ENCODE results near the gene GIPC2. TPM values are rescaled to one million over a fixed set of nuclear protein-coding genes. Genes with fewer than 3 reads are reported as not detected.
A peak's percentile ranks its signal among the peaks of the same experiment; 100 is the strongest.
"Not testable (repeated sequence)": the region's sequence is repeated elsewhere in the genome, so short reads cannot be mapped to it uniquely, and the experiment has no call there.

The GIPC2 gene
- total RNA-seq, 1 donor from 2014 or later: 4.9 TPM

- intact Hi-C loops (cut with micrococcal nuclease): loop anchor here (5.0 kb wide), 1 partner anchor 137 kb away; the partner anchor contains the start of gene FUBP1
- DNase-seq: peak; percentile 32
- peak; percentile 81 for ATAC-seq
Measured at GRCh38 chr1:78114034-78114956, 68.5 kb downstream of the GIPC2 start.

DNA sequence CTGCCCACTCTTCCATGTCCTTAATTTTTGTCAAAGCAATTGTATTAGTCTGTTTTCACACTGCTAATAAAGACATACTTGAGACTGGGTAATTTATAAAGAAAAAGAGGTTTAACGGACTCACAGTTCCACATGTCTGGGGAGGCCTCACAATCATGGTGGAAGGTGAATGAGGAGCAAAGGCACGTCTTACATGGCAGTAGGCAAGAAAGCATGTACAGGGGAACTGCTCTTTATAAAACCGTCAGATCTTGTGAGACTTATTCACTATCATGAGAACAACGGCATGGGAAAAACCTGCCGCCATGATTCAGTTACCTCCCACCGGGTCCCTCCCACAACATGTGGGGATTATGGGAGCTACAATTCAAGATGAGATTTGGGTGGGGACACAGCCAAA lies 74.7 kb downstream of the GIPC2 start:
- intact Hi-C loops (cut with micrococcal nuclease); ATAC-seq; DNase-seq: not testable (repeated sequence)

DNA sequence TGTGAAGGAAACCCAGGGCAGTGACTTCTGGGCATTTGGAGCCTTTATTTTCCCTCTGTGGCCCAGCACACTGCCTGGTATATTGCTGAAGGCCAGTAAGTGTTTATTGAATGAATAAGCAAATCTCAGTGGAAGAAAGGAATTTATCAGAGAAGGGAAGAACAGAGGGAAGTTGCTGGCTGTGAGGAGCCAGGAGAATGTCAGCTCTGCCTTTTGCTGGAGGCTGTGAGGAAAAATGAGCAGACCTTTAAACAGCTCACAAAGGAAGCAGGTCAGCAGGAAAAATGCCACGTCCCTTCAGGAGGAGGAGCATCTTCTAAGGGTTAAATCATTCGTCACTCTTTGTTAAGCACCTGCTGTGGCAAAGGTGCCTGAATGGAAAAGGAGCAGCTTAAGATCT lies 75.9 kb downstream of the GIPC2 start:
- intact Hi-C loops (cut with micrococcal nuclease): no loop called here
- no peak for ATAC-seq
- DNase-seq: no peak

- no peak for ATAC-seq
- intact Hi-C loops (cut with micrococcal nuclease): no loop called here
Measured at GRCh38 chr1:78122389-78122788, 76.6 kb downstream of the GIPC2 start.

DNA sequence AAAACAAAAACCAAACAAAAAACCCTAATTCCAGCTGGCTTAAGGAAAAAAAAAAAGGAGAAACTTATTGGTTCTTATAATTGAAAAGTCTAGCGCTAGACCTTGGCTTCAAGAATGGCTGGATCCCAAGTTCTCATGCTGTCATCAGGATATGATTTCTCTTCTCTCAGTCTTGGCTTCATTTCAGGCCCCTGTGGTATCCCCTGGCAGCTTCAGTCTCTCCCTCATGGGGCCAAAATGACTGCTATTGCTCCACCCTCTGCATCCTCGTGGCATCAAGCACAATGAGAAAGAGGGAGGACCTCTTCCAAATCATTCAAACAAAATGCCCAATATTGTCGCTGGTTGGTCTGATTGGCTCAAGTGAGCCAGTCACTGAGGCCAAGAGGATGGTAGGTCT lies 80.7 kb downstream of the GIPC2 start:
- ATAC-seq (no peak), DNase-seq (no peak)
- intact Hi-C loops (cut with micrococcal nuclease): no loop called here

More at GRCh38 chr1:78122389-78122788, 76.6 kb downstream of the GIPC2 start:
- DNase-seq: no peak

DNA sequence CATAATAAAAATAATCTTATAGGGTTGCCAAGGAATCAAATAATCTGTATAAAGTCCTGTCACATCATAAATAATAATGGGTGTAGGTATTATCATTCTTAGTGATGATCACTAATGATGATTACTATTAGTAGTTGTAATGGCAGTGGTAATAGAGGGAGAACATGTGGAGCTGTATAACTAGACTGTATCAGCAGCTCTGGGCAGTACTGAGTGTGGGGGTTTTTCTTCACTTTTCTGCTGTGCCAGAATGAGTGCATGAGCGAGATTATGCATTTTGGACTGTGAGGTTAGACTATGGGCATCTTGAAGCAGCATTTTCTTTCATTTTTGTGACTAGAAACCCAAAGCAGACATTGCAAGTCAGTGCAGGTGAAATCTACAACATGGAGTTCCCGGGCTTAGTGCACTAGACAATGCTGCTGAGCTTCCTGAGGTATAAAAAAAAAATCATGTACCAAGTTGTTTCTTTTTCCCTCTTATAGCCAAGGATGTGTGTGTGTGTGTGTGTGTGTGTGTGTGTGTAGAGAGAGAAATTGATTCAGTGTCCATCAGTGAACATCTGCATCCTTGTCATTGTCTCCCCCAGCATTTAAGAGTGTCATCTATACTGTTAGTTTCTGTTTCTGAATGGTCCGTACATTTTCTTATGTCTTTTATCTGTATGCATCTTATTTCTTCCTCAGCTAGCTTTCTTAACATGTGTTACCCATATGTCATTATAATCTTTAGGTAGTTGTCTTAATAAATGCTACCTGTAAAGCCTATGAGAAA lies 86.6 kb downstream of the GIPC2 start:
- intact Hi-C loops (cut with micrococcal nuclease): no loop called here
- DNase-seq: no peak
- ATAC-seq: no peak

GRCh38 chr1:78132948-78133322 lies 87.2 kb downstream of the GIPC2 start:
- no peak for ATAC-seq
- intact Hi-C loops (cut with micrococcal nuclease): no loop called here
- DNase-seq: no peak

- intact Hi-C loops (cut with micrococcal nuclease): no loop called here
- DNase-seq: no peak
- no peak for ATAC-seq
Measured at GRCh38 chr1:78136680-78137079, 90.9 kb downstream of the GIPC2 start.

DNA sequence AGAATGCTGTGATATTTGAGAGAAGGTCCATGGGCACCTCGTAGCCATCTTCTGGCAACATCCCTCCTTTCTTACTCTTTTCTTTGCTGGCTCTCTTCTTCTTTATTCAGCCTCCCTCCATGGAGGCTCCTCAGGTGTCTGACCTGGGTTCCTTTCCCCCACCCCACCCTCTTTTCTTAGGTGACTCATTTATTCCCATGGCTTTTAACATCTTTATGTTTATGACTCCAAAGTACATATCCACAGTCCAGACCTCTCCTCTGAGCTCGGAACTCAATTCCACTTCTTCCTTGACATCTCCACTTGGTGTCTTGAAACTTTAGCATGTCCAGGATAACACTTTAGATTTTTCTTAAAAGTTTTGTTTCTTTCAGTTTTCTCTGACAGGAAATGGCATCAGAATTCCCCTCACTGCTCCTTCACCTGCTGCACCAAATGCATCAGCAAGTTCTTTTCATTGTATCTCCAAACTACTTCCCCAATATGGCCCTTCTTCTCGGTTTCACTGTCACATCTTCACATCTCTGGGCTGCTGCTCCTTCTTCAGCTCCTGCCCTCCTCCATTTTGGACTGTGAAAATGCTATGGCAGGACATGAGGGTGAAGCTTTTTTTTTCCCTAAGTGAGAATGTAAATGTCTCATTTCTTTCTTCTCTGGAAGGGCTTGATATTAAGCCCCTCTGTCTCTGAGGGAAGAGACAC lies 95.9 kb downstream of the GIPC2 start:
- intact Hi-C loops (cut with micrococcal nuclease): loop anchor here (5.0 kb wide), 1 partner anchor 536 kb away; no protein-coding TSS in a partner anchor
- no peak for ATAC-seq
- no peak for DNase-seq

DNA sequence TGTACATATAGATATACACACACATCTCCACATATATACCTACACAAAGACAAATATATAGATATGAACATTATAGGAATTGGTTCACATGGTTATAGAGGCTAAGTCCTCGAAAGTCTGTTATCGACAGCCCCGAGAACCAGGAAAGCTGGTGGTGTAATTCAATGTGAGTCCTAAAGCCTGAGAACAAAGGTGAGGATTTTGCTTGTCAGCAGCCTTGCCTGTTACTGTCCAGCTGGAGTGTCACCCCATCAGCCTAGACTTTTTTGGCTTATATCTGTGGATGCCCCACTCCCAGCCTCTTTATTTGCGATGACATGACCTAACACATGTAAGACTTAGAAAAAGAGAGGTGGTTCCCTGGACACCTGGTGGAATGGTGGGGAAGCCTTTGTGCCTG lies 97.0 kb downstream of the GIPC2 start:
- no peak for ATAC-seq
- DNase-seq: no peak
- intact Hi-C loops (cut with micrococcal nuclease): loop anchor here (5.0 kb wide), 1 partner anchor 535 kb away; no protein-coding TSS in a partner anchor

GRCh38 chr1:78143152-78143551 lies 97.4 kb downstream of the GIPC2 start:
- no peak for ATAC-seq
- DNase-seq: no peak
- intact Hi-C loops (cut with micrococcal nuclease): loop anchor here (5.0 kb wide), 1 partner anchor 534 kb away; no protein-coding TSS in a partner anchor

DNA sequence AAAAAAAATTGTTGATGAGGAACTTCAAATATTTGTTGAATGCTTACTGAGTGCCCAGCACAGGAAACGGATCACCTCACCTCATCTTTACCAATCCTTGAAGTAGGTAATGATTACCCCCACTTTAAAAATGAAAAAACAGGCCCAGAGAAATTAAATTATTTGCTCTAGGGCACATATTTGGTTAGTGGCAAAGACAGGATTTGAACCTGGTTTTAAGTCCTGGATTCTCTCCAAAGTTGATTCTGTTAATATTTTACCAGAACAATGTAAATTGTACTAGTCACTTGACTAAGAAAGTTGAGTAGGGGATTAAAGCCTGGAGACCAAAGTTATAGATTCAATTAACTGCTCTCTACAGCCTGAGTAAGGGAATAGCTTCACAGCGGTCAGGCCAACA lies 97.9 kb downstream of the GIPC2 start:
- DNase-seq (no peak), ATAC-seq (no peak)
- intact Hi-C loops (cut with micrococcal nuclease): loop anchor here (5.0 kb wide), 1 partner anchor 534 kb away; no protein-coding TSS in a partner anchor

GRCh38 chr1:78145105-78145580 lies 99.4 kb downstream of the GIPC2 start:
- ATAC-seq: peak; percentile 63
- peak; percentile 48 for DNase-seq
- intact Hi-C loops (cut with micrococcal nuclease): no loop called here

GRCh38 chr1:78146205-78146771 lies 100.5 kb downstream of the GIPC2 start:
- DNase-seq: no peak
- intact Hi-C loops (cut with micrococcal nuclease): no loop called here
- ATAC-seq: no peak

DNA sequence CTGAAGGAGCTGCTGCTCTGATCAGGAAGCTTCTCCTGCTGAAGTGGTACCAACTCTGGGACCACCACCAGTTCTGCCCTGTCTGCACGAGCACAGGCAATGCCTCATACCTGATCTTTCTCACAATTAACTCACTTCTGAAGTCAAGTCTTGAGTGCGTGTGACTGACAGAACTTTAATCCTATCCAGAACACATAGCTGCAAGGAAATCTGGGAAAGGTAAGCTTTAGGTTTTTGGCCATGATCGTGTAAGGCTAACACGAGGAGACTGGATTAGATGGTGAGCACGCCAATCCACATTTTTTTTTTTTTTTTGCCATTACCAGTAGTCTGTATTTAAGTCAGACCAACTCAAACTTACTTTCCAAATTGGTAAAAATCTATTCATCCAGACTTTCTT lies 101.3 kb downstream of the GIPC2 start:
- DNase-seq (no peak), ATAC-seq (no peak)
- intact Hi-C loops (cut with micrococcal nuclease): no loop called here

DNA sequence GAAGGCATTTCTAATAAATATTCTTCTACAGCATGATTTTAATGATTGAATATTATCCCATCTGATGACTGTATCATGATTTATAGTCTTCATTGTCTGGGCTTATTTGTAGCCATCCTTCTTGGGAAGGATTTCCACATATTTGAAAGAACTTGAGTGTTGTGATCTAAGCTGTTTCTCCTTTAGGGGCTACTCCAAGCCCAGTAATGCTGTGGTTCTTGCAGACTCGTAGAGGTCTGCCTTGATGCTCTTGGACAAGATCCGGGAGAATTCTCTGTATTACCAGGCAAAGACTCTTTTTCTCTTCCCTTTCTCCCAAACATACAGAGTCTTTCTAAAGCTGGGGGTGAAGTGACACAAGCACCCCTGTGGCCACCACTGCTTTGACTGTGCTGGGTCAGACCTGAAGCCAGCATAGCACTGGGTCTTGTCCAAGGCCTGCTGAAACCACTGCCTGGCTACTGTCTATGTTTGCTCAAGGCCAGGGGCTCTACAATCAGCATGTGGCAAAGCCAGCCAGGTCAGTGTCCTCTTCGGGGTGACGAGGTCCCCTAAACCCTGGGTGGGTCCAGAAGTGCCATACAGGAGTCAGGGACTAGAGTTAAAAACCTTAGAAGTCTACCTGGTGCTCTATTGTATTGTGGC lies 107.4 kb downstream of the GIPC2 start:
- DNase-seq: no peak
- intact Hi-C loops (cut with micrococcal nuclease): no loop called here
- no peak for ATAC-seq

GRCh38 chr1:78155121-78155520 lies 109.4 kb downstream of the GIPC2 start:
- intact Hi-C loops (cut with micrococcal nuclease): no loop called here
- ATAC-seq (no peak), DNase-seq (no peak)

DNA sequence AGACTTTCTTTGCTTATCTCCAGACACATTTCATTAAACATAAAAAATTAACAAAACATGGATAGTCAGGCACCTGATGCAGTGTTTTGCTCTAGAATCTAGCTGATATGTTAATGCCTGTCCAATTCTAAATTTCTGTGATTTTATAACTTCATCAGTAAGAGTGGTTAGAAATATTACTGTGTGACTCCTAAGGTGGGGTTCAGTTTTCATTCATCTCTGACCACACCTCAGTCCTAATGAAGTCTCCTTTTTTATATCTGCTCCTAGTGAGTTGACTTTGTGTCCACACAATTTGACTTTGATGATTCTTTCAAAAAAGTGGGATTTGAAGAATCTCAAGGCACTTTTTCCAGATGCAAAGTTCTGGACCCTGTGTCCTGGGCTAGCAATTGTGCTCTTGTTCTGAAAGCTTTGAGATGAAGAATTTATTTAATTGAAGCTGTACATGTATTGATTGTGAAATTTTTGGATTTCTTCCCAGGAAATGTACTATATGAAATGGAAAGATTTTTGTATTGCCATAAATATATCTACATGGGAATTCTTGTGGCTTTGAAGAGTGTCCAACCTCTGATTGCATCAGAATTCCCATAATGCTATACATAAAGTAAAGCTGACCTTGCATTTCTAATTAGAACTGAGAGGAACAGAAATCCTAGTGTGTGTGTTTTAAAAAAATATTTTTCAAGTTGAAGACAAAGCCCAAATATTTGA lies 111.2 kb downstream of the GIPC2 start:
- intact Hi-C loops (cut with micrococcal nuclease): no loop called here
- no peak for DNase-seq
- no peak for ATAC-seq
